NCI-H510A (cell line): Measurements from ENCODE around the gene C16orf46.
"Not testable (repeated sequence)": the region's sequence is repeated elsewhere in the genome, so short reads cannot be mapped to it uniquely, and the experiment has no call there.

Experiments used
- DNase-seq: peaks from one replicate; lab custom pipeline; 2025; lab: John Stamatoyannopoulos, UW

The C16orf46 gene, protein sequence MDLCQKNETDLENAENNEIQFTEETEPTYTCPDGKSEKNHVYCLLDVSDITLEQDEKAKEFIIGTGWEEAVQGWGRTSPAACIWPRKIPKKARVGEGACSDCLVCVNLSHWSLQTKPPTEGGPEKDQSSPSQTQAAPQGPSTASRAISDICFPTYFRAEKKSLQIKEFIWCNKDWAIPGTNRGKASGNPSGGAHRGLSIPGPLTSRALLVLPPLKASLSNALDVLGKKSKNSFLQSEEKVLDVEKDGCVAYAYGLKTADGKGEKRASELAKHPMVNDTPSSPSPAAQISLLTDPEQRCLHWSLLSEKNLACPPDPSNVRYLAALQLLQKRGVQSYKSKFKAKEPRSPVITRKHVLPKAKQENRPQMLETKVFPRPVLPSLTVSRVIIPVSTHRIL

DNA sequence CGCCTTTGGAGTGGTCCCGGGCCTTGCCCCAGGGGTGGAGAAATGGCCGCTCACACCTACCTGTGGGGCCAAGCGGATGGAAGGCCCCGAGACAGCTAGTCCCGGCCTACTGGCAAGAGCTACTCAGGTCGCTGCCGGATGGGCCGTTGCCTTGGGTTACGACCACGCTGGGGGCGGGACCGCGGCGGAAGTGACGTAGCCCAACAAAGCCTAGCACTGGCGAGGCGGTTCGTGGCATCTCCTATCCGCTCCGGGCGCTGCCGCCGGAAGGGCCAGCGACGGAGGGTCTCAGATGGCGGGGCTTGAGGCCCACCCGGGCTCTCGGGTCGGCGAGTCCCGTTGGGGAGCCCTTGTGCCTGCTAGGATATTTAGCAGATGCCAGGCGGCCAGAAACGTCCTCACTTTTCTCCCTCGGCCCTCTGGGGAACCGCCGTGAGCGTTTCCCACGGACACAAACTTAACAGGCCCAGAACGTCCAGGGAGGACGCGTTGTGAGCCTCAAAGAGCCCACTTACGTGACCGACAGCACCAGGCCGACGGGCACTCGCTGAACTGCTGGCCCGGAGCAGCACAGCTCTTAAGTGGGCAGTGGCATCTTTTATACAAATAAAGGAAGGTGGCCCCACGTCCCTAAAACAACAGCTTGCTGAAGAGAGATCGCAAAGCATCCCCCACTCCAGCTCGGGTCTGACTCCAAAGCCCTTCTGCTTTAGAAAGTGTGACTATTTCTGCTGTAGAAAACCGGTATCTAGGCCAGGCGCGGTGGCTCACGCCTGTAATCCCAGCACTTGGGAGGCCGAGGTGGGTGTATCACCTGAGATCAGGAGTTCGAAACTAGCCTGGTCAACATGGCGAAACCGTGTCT lies at the start of gene C16orf46:
Gene C16orf46 (minus strand): TSS at position 163 of the 865 bp plus-strand sequence. CDS start 13,283 bp downstream, outside the sequence.
- peak; percentile 70 for DNase-seq

DNA sequence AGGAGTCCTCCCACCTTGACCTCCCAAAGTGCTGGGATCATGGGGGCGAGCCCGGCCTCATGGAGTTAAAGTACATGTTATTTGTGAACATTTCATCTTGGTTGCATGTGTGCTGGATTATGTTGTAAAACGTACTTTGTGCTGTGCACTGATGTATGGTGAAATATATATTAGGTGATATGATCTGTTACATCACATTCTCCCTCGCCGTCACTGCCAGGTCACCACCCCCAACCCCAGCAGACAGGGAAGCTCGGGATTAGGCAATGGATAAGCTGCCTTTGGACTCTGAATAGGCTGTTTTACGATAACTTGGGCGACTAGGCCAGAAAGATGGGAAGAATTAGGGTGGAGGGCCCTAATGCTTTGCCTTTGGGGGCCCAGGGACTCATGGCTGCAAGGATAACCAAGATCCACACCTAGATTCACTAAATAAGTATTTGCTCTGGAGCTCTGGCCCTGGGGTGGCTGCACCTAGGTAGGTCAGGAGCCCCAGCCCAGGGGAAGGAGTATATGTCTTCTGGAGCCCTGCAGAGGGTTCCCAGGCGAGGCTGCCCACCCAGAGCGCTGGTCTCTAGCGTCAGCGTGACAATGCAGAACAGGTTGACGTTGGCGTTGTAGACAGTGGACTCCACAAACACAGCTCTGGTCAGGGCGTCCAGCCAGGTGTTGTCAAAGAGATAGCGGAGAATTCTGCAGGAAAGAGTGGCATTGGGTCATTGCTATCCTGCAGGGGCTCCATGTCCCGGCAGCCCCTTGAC lies 46.2 kb upstream of the C16orf46 start:
- DNase-seq: no peak

DNA sequence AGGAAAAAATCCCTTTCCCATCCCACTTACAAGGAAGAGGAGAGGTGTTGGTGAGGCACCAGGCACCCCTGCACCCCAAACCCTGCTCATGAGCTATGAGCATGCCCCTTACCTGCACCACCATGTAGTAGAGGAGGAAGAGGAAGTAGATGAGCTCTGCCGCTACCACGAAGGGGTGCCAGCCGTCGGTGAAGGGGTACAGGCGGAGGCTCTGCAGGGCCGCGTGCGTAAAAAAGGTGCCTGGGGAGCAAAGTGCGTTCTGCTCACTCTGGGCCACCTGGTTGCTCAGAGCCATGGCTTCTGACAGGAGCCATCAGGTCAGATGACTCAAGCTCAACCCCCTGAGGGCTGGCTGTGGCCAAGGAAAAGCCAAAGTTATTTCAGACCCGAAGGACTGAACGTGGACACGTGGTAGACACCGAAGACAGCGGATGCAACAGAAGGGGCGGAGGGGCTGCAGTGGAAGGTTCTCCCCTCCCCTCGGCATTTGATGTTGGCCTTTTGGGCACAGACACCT lies 44.5 kb upstream of the C16orf46 start:
- no peak for DNase-seq

DNA sequence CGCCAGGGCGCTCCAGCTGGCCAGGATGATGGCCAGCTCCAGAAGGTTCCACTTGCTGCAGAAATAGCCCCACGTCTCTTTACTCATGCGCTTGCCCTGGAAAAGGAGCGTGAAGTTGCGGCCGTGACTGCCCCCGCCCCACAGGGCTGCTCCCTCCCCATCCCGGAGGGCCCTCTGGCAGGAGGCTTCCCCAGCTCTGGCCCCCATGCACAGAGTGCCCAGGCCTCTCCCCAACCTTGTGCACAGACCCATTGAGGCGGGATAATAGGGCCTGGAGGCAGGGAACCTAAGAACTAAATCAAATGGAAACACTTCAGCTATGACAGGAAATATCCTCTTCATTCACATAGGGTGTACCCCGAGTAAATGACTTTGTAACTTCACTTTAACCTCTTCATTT lies 40.4 kb upstream of the C16orf46 start:
- DNase-seq: no peak

DNA sequence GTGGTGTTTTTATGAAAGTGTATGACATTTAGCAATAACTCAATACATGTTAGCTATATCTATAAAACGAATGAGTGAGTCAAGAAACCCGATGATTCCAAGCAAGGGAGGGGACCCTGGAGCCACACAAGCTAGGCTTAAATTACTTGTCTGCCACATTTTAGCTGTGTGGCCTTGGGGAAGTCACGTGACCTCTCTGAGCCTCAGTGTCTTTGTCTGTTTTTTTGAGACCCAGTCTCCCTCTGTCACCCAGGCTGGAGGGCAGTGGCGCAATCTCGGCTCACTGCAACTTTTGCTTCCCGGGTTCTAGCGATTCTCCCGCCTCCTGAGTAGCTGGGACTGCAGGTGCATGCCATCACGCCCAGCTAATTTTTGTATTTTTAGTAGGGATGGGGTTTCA lies 39.2 kb upstream of the C16orf46 start:
- DNase-seq: no peak

DNA sequence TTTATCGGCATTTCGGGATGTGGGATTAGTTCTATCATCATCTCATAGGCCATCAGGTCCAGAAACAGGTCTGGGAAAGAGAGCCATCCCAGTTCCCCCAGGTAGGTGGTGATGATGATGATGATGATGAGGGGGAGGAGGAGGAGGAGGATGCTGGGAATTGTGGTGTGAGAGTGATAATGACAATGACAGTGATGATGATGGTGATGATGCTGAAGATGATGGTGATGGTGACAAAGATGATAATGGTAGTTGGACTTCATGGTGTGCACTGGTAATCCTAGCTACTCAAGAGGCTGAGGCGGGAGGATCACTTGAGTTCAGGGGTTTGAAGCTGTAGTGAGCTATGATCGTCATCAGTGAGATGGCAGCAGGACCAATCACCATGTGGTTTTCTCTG lies 35.4 kb upstream of the C16orf46 start:
- DNase-seq: no peak

DNA sequence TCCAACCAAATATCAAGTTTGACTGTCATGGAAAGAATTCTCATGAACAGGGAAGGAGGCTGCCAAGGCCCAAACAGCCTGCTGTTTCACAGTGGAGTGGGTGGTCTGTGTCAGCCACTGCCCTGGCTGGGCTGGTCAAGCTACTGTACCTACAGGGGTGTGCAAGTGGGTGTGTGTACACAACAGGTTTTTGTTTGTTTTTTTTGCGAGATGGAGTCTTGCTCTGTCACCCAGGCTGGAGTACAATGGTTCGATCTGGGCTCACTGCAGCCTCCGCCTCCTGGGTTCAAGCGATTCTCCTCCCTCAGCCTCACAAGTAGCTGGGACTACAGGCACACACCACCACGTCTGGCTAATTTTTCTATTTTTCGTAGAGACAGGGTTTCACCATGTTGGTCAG lies 32.2 kb upstream of the C16orf46 start:
- not testable (repeated sequence) for DNase-seq

DNA sequence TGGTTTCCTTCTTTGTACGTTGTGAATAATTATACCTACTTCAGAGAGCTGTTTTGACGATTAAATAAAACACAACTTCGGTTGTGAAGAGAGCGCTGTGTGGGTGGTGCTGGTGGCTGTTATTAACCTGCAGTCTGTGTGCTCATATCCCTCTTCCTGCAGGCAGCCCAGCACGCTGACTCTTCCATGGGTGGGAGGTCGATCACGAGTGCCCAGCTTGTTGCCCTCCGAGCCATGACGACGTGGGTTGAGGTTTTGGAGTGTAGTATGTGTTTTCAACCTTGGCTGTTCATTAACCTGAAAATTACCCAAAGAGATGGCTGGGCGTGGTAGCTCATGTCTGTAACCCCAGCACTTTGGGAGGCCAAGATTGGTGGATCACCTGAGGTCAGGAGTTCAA lies 30.5 kb upstream of the C16orf46 start:
- DNase-seq: no peak

DNA sequence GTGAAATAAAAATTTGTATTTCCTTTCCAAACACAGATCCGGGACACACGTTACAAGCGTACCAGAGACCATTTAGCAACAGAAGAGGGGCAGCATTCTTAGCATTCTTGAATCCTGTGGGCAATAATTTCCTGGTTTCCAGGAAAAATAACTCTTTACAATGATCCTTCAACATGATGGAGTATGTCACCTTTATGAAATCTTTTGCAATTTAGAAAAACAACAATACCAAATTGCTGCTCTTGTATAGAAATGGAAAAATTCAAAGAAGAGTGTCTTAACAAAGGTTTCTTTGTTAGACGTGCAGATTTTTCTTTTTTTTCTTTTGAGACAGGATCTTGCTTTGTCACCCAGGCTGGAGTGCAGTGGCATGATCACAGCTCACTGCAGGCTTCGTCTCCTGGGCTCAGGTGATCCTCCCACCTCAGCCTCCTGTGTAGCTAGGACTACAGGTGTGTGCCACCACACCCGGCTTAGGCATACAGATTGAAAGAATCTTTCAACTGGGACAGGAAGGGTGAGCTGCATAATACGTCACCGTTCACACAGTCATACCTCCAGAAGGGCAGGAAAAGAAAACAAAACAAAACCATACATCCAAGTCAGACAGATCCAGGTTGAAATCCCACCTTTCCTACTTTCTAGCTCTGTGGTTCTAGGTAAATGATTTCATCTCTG lies 29.9 kb upstream of the C16orf46 start:
- no peak for DNase-seq

DNA sequence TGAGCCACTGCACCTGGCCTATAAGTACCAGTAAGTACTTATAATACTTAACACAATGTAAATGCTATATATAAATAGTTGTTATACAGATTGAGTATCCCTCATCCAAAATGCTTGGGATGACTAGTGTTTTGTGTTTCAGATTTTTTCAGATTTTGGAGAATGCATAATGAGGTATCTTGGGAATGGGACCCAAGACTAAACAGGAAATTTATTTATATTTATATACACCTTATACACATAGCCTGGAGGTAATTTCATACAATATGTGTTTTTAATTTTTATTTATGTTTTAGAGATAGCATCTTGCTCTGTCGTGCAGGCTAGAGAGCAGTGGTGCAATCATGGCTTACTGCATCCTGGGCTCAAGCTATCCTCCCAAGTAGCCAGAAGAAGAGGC lies 28.9 kb upstream of the C16orf46 start:
- DNase-seq: no peak

DNA sequence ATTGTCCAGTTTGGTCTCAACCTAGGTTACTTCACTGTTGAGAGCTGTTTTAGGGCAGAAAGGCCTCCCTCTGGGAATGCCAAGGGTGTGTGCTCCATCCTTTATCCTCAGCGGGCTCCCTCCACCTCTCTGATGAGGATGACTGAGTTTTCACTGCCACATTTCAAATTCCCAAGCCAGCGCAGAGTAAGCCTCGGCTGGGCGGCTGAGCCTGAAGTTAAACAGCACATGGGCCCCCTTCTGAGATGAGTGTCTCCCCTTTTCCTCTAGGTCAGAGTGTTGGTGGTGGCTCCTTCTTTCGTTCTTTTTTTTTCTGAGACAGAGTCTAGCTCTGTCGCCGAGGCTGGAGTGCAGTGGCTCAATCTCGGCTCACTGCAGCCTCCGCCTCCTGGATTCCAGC lies 24.7 kb upstream of the C16orf46 start:
- DNase-seq: no peak

DNA sequence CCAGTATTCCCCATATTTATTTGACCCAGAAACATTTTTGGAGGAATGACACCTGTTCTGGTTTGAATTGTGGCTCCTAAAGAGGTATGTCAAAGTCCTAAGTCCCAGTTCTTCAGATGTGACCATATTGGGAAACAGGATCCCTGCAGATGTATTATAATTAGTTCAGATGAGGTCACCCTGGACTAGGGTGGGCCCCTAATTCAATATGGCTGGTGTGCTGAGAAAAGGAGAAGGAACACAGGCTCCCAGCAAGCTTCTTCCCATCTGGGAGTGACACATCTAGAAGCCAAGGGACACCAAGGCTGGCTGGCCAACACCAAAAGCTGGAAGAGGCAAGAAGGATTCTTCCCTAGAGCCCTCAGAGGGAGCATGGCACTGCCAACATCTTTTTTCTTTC lies 22.9 kb upstream of the C16orf46 start:
- DNase-seq: no peak

DNA sequence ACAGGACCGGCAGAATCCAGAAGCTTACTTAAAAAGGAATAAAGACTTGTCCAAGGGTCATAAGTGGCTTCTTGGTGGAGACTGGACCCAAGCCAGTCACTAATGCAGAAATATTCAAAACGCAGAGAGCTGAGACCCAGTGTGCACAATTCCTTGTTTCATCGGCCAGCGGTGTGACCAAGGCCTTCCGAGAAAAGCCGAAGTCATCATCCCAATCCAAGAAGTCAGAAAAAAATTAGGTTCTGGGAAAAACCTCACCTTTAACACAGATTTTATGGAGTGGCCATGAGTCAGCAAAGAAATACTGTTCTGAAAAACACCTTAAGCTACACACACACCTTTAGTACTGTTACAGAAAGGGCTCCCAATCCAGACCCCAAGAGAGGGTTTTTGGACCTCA lies 20.2 kb upstream of the C16orf46 start:
- DNase-seq: no peak

DNA sequence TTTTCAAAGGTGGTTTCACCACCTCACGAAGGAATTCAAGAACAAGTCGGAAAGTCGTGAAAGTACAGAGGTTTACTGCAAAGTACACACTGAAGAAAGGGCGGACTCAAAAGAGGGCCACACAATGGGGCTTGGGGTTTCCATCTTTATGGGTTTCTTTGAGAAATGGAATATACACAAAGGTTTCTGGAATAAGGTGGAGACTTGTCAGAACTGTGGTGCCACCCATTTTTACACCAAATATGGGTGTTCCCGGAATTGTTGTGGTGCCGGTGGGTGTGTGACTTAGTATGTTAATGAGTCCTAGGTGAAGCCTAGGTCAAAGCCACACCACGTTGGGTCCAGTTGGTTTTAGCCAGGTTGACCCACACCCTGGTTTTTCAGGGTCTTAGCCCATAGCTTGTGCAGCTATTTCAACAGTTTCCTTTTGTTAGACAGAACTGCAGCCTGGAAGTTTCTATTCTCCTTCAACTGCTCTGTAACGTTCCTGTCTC lies 19.7 kb upstream of the C16orf46 start:
- DNase-seq: no peak

DNA sequence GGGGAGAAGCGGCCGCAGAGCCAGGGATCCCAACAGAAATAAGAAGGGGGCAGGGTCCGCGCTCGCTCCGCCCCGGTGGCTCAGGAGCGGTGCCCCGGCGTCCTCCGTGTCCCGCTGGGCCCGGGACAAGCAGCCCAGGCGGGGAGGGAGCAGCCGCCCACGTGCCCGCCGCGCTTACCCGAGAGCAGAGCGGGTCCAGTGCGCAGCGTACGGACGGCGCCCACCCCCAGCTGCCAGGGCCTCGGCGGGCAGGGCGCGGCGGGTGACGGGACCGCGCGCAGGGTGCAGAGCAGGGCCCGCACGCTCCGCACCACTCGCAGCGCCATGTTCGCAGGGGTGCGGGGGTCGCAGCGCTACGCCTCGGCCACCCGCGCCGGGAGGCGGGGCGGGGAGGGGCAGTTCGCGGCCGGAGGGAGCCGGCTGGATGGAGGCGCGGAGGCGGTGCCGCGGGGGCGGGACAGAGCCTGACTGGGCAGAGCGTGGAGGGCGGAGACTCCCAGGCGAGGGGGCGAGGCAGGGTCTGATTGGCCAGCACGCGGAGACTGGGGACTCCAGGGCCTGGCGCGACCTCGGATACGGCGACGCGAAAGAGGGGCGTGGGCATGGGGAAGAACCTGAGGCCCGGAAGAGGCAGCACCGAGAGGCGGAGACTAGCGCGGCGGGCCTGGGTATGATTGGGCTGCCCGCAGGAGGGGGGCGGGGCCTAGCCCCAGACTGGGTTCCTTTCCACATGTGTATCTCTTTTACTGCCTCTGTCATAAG lies 19.1 kb upstream of the C16orf46 start, which contains the start of gene GCSH:
Gene GCSH (minus strand): TSS at position 443 of the 762 bp plus-strand sequence. CDS start 117 bp downstream, at position 326.
- DNase-seq: peak; percentile 92

DNA sequence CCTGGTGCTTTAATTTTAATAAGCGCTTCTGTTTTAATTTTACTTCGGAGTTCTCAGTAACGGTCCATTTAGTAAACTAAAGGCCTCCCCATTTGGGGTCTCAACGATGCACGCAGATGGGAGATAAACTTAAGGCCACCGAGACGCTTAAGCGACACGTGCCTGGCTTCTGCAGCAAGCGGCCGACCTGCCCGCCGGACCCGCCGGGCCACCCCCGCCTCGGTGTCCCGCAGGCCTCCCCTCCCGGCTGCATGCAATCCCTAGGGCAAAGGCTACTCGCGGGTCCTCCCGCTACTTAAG lies 18.6 kb upstream of the C16orf46 start:
- no peak for DNase-seq

DNA sequence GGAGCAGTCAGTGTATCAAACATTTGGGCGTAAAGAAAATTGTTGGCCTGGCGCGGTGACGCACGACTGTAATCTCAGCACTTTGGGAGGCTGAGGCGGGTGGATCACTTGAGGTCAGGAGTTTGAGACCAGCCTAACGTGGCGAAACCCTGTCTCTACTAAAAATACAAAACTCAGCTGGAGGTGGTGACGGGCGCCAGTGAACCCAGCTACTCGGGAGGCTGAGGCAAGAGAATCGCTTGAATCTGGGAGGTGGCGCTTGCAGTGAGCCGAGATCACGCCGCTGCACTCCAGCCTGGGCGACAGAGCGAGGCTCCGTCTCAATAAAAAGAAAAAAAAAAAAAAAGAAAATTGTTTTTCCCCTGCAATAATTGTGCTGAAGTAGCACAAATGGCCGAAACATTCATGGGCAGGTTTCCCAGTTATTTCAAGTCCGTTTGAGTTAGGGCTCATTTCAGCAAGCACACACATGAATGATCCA lies 17.8 kb upstream of the C16orf46 start:
- no peak for DNase-seq

DNA sequence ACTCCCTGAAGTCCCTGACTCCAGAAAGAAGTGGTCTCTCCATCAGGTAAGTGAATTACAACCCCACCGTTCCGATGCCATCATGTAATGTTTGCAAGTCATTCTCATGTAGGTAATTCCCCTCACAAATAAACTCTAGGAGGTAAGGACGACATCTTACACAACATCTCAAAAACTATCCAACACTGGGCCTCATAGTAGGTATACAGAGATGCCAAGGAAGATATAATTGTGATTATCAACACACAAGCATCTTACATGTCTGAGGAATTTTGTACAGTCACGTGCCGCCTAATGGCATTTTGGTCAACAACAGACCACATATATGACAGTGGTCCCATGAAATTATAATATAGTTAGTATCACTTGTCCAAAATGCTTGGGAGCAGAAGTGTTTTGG lies 11.8 kb upstream of the C16orf46 start:
- DNase-seq: no peak

DNA sequence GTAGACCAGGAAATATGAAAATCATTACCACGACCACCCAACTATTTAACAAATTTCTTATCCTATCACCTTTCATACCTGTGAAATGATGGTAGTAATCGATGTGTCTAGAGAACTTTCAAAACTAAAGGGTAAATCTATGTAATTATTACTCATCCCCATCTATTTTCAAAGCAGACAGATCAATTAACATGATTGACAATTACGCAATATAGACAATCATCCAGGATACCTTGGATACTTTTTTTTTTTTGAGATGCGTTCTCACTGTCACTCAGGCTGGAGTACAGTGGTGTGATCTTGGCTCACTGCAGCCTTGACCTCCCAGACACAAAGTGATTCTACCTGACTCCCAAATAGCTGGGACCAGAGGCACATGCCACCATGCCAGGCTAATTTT lies 4.0 kb upstream of the C16orf46 start:
- DNase-seq: no peak

DNA sequence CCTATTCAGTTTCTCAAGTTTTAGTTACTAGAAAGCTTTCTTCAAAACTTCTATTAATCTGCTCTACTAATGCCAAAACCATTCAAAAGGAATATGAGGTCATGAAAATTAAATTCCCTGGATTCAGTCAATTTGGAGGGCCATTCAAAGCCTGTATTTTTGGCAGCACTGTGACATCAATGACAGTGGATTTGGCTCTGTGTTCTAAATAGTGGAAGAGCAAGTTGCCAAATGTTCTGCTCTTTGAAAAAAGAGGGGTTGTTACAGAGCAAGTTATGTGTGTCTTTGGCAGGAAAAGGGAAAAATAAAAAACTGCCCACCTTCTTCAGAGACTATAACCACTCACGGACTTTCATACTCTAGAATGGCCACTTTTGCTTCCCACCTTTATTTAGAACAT lies 3.2 kb upstream of the C16orf46 start:
- no peak for DNase-seq
